HG03060 (cell line): ENCODE results near the gene MYLK.
A peak's percentile ranks its signal among the peaks of the same experiment; 100 is the strongest.

Experiments
- ATAC-seq: cut with Tn5 transposase; IDR thresholded peaks from one replicate; pipeline ENCODE4 v1.9.1; 2021; ENCODE audit warnings: low read depth, moderate number of reproducible peaks; ENCODE audit not compliant: unreplicated experiment

MYLK gene

DNA sequence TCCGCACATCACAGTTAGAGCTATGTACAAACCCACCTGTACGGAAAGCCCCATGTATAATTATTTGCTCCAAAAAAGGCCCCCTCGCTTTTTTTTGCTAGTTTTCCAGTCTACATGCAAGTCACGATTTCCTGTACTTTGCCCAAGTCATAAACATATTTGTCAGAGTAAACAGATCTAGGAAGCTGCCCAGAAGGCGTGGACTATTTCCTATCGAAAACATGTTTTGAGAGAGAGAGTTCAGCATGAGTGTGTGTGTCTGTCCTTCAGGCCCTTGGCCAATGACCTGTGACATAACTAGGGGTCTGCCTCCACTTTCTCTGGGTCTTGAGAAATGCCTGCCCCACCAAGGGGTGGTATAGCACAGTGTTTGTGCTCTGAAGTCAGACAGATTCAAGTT, 226.6 kb downstream of the MYLK start:
- ATAC-seq, result no peak

DNA sequence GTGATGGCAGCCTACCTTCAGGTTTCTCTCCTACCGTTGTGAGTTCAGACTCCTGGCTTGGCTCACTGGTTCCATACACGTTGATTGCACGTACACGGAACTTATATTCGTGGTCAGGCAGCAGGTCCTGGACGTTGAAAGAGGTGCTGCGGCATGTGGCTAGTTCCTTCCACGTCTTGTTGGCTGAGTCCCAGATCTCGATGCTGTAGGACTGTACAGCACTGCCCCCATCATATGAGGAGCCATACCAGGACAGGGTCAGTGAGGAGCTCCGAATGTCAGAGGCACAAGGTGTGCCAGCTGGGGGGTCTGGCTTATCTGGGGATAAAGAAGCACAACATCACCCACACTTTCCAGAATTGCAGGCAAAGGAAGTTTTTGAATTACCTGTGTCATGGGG, 227.0 kb downstream of the MYLK start:
- ATAC-seq, result no peak

DNA sequence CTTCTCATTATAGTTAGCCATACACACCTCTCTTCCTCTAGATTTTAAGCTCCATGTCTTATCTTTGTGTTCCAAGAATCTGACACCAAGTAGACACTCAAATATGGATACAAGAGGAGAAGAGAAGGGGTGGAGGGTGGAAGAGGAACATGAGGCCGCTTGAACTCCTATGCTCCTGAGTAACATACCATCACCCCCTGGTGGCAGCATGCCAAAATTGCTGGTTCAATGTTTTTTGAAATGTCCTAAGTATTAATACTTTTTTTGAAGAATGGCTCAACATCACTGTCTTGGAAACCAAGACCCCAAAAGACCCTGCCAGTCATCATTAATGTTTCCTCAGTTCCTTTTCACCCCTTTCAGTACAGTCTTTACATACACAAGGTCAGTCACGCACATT, 227.4 kb downstream of the MYLK start:
- ATAC-seq, result no peak

DNA sequence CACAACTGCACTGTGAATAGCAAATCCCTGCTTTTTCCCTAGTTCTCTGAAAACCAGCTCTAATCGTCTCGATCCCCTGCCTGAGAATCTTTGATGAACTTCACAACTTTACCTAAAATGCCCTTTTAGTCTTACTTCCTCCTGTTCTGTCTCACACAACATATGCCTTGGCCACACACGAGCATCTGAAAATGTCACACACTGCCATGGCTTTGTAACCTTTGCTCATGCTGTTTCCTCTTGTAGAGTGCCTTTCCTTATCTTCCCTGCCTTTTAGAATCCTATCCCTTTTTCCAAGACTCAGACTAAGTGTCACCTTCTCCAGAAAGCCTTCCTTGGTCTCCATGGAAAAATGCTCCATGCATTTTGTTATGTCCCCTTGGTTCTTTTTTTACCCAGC, 227.9 kb downstream of the MYLK start:
- no peak for ATAC-seq

DNA sequence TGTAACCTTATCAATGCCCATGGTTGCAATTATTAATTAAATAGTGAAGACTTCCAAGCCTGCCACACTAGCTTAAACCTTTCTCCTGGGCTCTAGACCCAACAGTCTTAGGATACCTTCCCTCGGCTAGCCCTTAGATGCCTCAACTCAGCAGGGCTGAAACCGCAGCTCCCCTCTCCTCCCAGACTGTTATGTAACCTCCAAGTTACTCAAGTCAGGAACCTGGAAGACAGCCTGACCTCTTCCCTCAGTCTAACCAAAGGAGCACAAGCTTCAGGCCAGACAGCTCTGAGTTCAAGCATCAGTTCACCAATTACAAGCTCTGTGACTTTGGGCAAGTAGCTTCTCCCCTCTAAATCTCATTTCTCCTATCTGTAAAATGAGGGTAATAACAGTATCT, 228.7 kb downstream of the MYLK start:
- ATAC-seq, result no peak

DNA sequence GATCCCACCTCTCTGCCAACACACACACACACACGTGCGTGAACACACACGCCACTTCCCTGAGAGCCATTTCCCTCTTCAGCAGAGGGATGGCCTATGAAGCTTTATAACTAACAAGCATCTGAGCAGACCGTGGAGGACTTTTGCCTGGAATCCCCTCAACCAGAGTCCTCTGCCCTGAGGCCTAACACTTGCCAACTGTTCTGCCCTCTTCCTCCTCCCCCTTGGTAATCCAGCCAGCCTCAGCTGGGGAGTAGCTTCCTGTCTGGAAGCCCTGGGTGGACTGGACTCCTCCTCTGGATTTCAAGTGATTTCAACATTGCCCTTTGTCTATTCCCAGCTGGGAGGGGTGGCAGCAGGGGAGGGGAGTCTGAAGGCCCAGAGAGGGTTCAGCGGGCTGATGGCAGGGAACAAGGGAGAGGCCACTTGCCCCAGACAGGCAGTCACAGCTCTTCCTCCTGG, 230.9 kb downstream of the MYLK start:
- no peak for ATAC-seq

DNA sequence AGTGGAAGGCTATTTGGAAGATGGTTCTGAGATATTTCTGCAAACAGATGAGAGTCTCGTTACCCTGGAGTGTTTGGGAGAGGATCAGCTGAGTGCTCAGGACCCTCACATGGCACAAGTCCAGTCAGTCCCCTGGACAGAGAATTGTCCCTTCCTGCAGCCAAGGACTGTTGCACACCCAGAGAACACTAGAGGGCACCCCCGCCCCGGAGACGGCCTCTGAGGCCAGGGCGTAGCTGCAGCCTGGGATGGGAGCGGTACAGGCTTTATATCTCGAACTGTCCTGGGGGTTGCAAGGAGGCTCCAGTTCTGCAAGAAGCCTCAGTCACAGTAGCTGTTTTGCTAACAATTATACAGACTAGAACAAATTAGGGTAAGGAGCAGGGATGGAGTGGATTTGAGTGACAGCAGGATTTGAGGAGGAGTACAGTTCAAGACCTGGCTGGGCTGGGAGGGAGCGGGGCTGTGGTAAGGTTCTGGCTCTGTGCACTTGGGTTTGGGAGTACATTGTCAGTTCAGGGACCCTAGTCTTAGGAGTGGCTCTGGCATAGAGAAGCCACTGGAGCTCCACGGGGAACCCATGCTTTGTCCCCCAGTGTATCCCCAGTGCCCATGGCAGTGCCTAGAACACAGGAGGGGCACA, 231.7 kb downstream of the MYLK start:
- no peak for ATAC-seq

DNA sequence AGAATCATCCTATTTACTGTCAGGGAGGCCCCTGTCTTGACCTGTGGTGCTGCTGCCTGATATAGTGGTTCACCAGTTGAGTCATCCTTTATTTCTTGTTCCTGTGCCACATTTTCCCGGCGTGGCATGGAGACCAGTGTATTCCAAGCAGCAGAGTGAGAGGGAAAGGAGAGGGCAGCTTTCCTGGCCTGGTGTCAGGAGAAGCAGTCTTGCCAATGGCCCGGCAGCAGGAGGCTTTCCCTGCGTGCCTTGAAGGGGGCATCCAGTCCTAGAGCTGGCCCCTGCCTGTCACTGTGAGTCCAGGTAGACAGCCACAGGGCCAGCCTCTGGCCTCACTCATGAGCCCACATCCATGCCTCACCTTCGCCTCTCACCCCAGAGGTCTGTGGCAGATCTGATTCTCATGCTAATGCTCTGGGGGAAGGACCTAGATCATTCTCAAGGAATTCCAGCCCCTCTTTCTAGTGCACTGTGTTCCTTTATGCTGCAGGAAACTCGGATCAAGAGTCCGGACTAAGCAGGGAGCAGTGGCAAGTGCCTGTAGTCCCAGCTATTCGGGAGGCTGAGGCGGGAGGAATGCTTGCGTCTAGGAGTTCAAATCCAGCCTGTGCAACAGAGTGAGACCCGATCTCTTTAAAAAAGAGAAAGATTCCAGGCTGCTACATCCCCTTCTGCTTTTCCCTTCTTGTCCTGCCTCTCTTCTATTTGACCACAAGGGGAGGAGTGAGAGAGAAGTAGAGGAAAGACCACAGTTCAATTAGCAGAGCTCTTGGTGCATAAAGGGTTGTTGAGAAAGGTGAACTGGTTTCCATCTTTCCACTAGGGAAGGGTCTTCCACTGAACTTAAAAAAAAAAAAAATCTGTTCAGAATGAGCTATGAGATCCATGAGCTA, 232.4 kb downstream of the MYLK start:
- ATAC-seq, result no peak

DNA sequence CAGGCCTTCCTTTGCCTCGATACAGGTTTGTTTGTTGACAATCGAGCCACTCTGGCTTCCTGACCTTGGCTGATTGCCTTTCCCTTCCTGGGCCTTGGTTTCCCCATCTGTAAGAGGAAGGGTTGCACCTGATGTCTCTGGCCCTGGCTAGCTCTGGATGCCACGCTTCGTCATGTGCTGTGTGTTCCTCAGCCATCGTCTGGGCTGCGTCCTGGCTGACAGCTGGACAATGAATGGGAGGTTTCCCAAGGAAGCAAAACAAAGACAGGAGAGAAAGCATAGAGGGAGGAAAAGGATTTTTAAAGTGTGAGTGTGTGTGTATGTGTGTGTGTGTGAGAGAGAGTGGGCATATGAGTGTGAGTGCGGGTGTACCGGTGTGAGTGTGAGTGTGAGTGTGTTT, 234.0 kb downstream of the MYLK start:
- ATAC-seq, result no peak

DNA sequence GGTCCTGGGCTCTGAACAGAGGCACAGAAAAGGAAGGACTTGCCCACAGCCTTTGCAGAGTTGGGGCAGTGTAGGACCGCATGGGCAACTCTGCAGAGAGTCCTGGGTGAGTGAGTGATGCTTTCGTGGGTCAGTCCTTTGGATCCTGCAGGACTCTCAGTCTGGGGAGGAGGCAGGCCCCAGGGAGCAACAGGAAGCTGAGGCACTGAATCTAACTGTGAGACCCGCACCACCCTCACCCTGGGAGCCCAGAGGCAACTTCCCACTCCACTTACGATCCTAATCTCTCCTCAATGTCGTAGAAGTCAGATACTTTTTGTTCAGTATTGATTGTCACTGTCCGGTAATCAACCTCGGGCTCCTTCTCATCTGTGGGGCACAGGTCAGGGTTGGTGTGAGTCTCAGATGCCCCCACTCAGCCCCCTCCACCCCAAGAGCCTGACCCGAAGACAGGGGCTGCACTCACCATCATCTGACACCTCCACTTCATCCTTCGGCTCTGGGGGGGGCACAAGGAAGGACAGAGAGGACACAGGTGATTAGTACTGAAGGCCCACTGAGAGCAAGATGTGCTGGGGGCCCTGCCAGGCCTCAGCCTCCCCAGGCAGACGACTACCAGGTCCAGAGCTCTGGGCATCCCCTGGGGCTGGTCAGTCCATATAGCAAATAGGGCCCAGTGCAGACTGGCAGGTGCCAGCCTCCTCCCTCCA, 235.3 kb downstream of the MYLK start:
- ATAC-seq, result no peak

DNA sequence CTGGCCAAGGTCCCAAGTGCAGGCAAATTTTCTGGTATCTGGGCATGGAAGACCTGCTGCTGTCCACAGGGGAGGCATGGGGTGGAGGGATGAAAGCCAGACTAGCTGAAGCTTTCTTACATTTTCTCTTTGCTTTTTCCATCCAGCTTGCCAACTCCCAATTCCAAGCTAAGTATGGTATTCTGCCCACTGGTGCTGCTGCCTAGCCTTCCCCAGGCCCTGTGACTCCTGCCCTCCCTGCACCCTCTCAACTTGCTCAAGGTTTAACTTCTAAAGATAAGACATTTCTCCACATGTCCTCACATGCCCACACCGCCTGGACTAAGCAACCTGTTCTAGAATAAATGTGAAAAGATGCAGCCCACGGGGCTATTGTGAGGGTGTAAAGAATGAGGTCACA, 239.8 kb downstream of the MYLK start:
- no peak for ATAC-seq

DNA sequence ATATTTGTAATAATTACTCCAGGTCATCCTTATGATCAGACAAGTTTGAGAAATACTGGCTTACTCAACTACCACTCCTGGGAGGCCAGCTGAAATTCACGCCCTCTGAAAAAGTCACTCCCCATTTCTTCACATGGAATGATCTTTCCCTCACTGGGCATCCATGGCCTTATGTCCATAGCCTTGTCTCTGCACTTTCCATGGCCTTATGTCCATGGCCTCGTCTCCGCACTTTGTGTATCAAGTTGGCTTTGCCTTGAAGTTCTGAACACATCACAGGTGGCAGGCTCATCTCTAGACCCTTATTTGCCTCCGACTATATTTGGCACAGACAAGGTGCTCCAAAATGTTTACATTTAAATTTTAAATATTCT, 241.2 kb downstream of the MYLK start:
- no peak for ATAC-seq

DNA sequence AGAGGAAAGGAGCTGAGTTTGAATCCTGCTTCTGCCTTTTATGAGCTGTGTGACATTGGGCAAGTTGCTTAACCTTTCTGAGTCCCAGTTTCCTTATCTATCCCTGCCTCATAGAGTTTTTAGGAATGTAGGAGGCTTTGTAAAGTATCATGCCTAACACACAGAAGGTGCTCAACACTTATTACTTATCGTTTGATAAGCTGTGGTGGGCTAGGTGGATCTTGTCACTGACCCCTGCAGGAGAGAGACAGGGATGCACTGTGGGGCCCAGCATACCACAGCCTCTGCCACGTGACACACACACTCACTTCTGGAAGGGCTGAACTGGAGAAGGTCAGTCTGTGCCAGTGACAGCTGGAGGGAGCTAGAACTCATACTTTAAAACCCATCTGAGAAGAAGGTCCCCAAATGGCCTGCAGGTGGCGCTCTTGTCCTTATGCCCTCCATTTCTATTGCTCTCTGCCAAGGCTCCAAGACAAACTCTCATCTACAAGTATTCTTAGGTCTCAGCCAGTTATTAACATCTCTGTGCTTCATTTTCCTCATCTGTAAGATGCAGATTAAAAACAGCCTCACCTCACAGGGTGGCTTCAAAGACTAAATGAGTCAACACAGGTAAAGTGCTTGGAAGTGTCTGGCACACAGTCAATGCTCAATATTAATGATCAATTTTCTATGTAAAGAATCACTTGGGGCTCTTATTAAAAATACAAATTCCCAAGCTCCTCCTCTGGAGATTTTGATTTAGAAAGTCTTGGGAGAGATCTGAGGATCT, 241.8 kb downstream of the MYLK start:
- peak; percentile 74 for ATAC-seq

DNA sequence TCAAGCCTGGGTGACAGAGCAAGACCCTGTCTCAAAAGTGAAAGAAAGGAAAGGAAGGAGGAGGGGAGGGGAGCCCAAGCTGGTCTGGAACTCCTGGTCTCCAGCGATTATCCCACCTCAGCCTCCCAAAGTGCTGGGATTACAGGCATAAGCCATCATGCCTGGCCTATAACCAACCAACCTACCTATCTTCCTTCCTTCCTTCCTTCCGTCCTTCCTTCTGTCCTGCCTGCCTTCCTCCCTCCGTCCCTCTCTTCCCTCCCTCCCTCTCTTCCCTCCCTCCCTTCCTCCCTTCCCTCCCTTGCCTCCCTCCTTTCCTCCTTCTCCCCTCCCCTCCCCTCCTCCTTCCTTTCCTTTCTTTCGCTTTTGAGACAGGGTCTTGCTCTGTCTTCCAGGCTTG, 242.6 kb downstream of the MYLK start:
- no peak for ATAC-seq

DNA sequence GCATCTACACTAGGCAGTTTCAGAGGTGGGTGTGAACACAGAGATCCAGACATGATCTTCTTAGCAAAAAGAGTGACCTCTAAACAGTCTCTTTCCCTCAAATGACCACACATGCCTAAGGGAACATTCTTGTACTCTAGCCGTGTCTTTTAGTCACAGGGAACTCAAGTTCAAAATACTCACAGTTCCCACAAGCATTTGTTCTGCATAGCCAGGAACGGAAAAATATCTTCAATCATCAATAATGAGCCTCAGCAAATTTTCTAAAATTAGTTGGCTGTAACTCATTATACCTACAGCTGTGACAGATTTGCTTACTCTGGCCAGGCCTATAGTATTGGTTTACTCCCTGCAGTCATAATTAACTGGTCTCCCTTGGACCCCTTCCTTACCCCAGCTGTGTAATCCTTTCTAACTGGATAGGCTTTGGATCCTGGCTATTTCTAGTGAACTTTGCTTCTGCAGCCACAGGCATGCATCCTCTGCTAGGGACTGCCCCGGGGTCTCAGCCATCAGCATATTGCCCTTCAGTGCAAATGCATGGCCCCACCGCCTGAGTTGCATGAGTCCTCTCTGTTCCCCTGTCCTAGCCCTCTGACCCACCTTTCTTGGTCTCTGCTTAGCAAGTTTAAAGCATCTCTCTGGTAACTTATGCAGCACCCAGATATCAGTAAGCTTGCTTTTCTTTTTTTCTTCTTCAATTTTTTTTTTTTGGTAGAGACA, 243.2 kb downstream of the MYLK start:
- ATAC-seq, result no peak

DNA sequence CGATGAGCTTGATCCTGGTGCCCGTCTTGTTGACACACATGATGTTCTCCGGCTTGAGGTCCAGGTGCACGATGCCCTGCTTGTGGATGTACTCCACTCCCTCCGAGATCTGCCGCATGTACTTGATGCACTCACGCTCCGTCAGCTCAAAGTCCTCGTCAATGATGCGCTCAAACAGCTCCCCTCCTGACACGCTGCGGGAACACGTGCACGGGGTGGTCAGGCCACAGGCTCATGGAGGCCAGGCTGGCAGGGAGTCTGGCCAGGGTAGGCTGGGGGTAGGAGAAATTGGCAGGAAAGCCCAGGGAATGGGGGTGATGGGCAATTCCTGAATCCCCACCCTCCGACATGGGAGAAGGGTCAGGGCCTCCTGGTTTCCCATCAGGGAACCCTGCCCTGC, 243.8 kb downstream of the MYLK start:
- ATAC-seq, result no peak

DNA sequence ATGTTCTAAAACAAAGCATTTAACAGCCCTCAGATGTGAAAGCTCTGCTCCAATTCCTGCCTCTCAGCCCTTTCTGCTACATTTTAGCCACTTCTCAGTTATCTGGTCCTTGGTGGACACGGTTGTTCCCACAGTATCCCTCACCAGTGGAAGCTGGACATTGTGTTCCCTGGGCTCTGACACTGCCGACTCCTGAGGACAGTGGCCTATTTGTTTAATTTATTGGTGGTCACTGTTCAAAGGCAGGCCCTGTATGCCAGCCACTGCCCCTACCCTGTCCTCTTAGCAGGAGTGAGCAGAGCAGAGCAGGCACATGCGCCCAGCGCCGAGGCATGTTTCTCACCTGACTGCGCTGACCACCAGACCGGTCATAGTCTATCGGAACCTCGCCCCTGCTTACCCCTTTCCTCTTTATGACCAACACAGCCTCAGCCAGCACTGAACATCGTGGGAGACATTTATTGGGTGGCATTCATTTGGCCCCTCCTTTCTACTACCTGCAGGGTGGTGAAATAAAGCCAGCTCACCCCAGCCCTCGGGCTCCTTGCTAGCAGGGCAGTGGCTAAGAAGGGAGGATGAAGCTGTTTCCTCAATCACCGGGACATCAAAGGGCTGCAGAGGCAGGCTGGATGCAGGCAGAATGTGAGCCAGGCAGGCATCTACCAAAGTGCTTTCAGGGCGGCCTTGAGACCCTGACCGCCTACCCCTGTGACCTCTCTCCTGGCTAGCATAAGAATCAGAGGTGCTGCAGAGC, 245.0 kb downstream of the MYLK start:
- ATAC-seq, result no peak

DNA sequence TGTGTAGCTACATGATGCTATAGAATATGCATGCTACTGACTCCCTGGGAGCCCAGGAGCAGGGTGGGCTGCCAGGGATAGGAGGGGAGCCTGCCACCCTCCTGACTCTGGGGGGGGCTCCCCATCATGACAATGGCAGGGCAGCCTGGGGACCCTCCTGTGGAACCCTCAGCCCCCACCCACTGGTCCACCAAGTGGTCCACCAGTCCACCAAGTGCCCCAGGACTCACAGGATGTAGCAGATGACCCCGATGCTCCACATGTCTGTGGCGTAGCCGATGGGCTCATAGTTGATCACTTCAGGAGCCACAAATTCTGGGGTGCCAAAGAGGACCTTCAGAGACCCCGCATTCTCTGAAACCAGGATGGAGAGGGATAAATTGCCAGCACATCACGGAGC, 246.3 kb downstream of the MYLK start:
- no peak for ATAC-seq

DNA sequence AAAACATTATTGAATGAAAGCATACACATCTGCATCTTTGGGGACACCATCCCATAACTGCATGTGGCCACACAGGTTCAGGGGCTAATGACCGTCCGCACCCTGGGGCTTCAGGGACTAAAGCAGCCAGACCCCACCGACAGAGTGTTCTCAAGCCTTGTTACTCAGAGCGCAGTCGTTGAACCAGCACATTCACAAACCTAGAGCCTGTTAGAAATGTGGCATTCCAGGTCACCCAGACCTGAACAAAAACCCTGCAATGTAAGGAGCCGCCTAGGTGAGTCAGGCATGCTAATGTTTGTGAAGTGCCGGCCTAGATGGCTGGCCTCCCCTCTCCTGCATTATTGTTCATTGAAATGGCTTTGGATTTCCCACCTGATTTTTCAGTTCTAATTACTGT, 247.0 kb downstream of the MYLK start:
- ATAC-seq, result no peak
